GM23248 (cell line): ENCODE measurements around the gene NUCB1. TPM values are rescaled to one million over a fixed set of nuclear protein-coding genes. Genes with fewer than 3 reads are reported as not detected.

Experiments
- DNase-seq: peaks from one replicate; pipeline ENCODE4 v3.0.0-alpha.2; 2015
- H2AFZ ChIP-seq: fragments of 200-600 bp; sonication (generic); 2 replicates; pipeline ENCODE4 v1.6.1; 2016; ENCODE audit warnings: antibody characterized with exemption
- H3F3A ChIP-seq: fragments of 200-600 bp; sonication (generic); 2 replicates; pipeline ENCODE4 v1.6.1; 2016; ENCODE audit warnings: mild to moderate bottlenecking, antibody characterized with exemption, mixed run types; ENCODE audit not compliant: insufficient read depth
- H3K27ac ChIP-seq: fragments of 200-600 bp; sonication (generic); 2 replicates; pipeline ENCODE4 v1.5.1; 2016; ENCODE audit warnings: mild to moderate bottlenecking
- H3K27me3 ChIP-seq: fragments of 200-600 bp; sonication (generic); replicated peaks from 2 replicates; pipeline ENCODE4 v1.6.1; 2016; ENCODE audit warnings: mild to moderate bottlenecking; ENCODE audit not compliant: insufficient read depth
- H3K36me3 ChIP-seq: fragments of 200-600 bp; sonication (generic); 2 replicates; pipeline ENCODE4 v1.6.1; 2016; ENCODE audit warnings: low read depth, mild to moderate bottlenecking
- H3K4me1 ChIP-seq: fragments of 200-600 bp; sonication (generic); 2 replicates; pipeline ENCODE4 v1.6.1; 2016; ENCODE audit warnings: mild to moderate bottlenecking; ENCODE audit not compliant: insufficient read depth
- H3K4me2 ChIP-seq: fragments of 200-600 bp; sonication (generic); one replicate; pipeline ENCODE4 v1.6.1; 2016; ENCODE audit warnings: mild to moderate bottlenecking; ENCODE audit not compliant: unreplicated experiment
- H3K4me3 ChIP-seq: fragments of 200-600 bp; sonication (generic); 2 replicates; pipeline ENCODE4 v1.5.1; 2016; ENCODE audit warnings: mild to moderate bottlenecking
- H3K79me2 ChIP-seq: fragments of 200-600 bp; sonication (generic); 2 replicates; pipeline ENCODE4 v1.6.1; 2016; ENCODE audit warnings: mild to moderate bottlenecking; ENCODE audit not compliant: insufficient read depth
- H3K9ac ChIP-seq: fragments of 200-600 bp; sonication (generic); 2 replicates; pipeline ENCODE4 v1.6.1; 2016; ENCODE audit warnings: mild to moderate bottlenecking
- H3K9me2 ChIP-seq: fragments of 200-600 bp; sonication (generic); 2 replicates; pipeline ENCODE4 v1.6.1; 2016; ENCODE audit warnings: mixed run types, mild to moderate bottlenecking, moderate library complexity; ENCODE audit not compliant: insufficient read depth
- H3K9me3 ChIP-seq: fragments of 200-600 bp; sonication (generic); one replicate; pipeline ENCODE4 v1.6.1; 2017; ENCODE audit warnings: low read depth
- H4K20me1 ChIP-seq: fragments of 200-600 bp; sonication (generic); 2 replicates; pipeline ENCODE4 v1.6.0; 2016; ENCODE audit not compliant: insufficient read depth
- EZH2 ChIP-seq: fragments of 200-600 bp; sonication (generic); IDR thresholded peaks from 2 replicates; pipeline ENCODE4 v1.6.1; 2018; ENCODE audit warnings: antibody characterized with exemption, mild to moderate bottlenecking; ENCODE audit not compliant: insufficient read depth, poor library complexity, severe bottlenecking
- EZH2phosphoT487 ChIP-seq: fragments of 200-600 bp; sonication (generic); IDR thresholded peaks from 2 replicates; pipeline ENCODE4 v1.6.1; 2018; ENCODE audit warnings: antibody characterized with exemption, moderate library complexity, mild to moderate bottlenecking, low read depth; ENCODE audit not compliant: insufficient read depth
- WGBS, 2 experiments: methylation state at CpG; one replicate each; pipeline ENCODE4 v1.1.6; 2015 to 2017; ENCODE audit warnings: low lambda C conversion rate in 2 of 2, low coverage in 1 of 2; ENCODE audit errors: missing lambda C conversion rate in 2 of 2; 5-methylcytosine and 5-hydroxymethylcytosine counted together
- in situ Hi-C: fragments of 300-500 bp; cut with MboI; formaldehyde crosslinking; loops from 2 replicates; pipeline ENCODE4 v1.15.0; 2020
- polyA plus RNA-seq: library from polyadenylated mRNA; unstranded; fragments of >200 nt; fragmentation: Nextera tagmentation; extraction: Ambion mirVana; gene quantifications from 2 replicates; pipeline ENCODE4 v1.2.1, GENCODE V29; 2016
- total RNA-seq: library from RNA; depleted of rRNA; stranded (reverse); fragments of >200 nt; shearing (Covaris generic); gene quantifications from 2 replicates; pipeline ENCODE4 v1.2.3, GENCODE V29; 2014

The NUCB1 gene
- total and polyA plus RNA-seq, 2 experiments from 2014 or later, result 401 to 412 TPM

DNA sequence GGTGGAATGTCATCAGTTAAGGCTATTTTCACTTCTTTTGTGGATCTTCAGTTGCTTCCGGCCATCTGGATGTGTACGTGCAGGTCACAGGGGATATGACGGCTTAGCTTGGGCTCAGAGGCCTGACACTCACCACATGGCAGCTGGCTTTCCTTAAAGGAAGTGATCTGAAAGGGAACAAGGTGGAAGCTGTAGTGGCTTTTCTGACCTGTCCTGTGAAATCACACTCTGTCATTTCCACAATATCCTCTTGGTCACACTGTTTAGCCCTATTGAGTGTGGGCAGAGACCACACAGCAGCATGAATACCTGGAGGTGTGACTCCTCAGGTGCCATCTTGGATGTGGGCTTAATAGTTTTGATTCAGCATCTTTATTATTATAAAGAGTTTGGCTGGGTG lies 50.0 kb downstream of the NUCB1 start:
- WGBS, 2 experiments, result 69 to 78% methylated on average over 3 of the region's 3 CpGs
- in situ Hi-C loops, result no loop called here
- TF ChIP-seq EZH2phosphoT487 (no peak), EZH2 (no peak)

DNA sequence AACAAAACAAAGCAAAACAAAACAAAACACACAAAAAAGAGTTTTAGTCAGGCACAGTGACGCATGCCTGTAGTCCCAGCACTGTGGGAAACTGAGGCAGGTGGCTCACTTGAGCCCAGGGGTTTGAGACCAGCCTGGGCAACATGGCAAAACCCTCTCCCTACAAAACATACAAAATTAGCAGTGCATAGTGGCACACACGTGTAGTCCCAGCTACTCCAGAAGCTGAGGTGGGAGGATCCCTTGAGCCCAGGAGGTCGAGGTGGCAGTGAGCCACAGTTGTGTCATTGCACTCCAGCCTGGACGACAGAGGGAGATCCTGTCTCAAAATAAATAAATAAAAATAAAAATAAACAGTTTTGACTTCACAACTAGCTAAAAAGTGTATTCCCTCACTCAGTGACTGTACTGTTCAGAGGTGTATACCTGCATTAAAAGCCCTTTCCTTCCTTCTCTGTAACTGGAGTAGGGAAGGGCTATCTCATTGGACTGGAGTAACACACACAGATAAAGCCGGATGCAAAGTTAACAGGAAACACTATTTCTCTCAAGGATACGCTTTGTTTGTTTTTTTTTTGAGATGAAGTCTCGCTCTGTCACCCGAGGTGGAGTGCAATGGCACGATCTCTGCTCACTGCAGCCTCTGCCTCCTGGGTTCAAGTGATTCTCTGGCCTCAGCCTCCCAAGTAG lies 50.9 kb downstream of the NUCB1 start:
- Histone ChIP-seq H3K4me2 (no peak overlapping the region), H3K27me3 (no peaks in the 10 kb centered on the region), H3F3A (no peaks in the 10 kb centered on the region), H3K9me3 (no peaks in the 10 kb centered on the region), H3K9me2 (no peaks in the 10 kb centered on the region), H2AFZ (no peak overlapping the region), H4K20me1 (no peaks in the 10 kb centered on the region), H3K36me3 (no peaks in the 10 kb centered on the region), H3K4me1 (peaks cover 6% of the 10 kb centered on the region; the same call in 1 of the 2 replicates), H3K9ac (no peak overlapping the region), H3K27ac (no peak overlapping the region), H3K79me2 (peaks cover 12% of the 10 kb centered on the region), H3K4me3 (no peak overlapping the region)
- DNase-seq, result no peak
- no peak for TF ChIP-seq EZH2phosphoT487
- TF ChIP-seq EZH2, result no peak
- in situ Hi-C loops, result no loop called here
- WGBS, 2 experiments, result 49 to 52% methylated on average over 9 of the region's 9 CpGs

More for the DNA sequence above, 50.0 kb downstream of the NUCB1 start:
- H3K9me2 ChIP-seq, result no peaks in the 10 kb centered on the region
- no peaks in the 10 kb centered on the region for H3F3A ChIP-seq
- no peak overlapping the region for H3K4me2 ChIP-seq
- DNase-seq, result no peak
- no peak overlapping the region for H3K27ac ChIP-seq
- H3K79me2 ChIP-seq, result peaks cover 4% of the 10 kb centered on the region
- no peaks in the 10 kb centered on the region for H3K36me3 ChIP-seq
- no peaks in the 10 kb centered on the region for H3K9me3 ChIP-seq
- no peak overlapping the region for H3K9ac ChIP-seq
- H3K27me3 ChIP-seq, result no peaks in the 10 kb centered on the region
- no peak overlapping the region for H2AFZ ChIP-seq
- no peaks in the 10 kb centered on the region for H4K20me1 ChIP-seq
- H3K4me1 ChIP-seq, result no peaks in the 10 kb centered on the region
- no peak overlapping the region for H3K4me3 ChIP-seq

DNA sequence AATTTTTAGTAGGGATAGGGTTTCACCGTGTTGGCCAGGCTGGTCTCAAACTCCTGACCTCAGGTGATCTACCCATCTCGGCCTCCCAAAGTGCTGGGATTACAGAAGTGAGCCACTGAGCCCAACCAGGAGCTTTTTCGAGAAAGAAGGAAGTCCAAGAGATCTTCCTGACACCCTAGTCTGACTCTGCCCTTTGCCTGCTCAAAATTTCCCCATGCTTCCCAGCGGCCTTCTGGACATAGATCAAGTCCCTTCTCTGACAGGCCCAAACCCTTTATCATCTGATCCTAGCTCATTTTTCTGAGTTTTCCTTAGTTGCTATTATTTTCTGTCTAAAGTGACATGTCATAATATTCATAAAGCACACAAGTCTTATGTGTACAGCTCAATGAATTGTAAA lies 53.0 kb downstream of the NUCB1 start:
- in situ Hi-C loops, result no loop called here
- TF ChIP-seq EZH2 (no peak), EZH2phosphoT487 (no peak)
- 81 to 87% methylated on average over 4 of the region's 4 CpGs for WGBS, 2 experiments

DNA sequence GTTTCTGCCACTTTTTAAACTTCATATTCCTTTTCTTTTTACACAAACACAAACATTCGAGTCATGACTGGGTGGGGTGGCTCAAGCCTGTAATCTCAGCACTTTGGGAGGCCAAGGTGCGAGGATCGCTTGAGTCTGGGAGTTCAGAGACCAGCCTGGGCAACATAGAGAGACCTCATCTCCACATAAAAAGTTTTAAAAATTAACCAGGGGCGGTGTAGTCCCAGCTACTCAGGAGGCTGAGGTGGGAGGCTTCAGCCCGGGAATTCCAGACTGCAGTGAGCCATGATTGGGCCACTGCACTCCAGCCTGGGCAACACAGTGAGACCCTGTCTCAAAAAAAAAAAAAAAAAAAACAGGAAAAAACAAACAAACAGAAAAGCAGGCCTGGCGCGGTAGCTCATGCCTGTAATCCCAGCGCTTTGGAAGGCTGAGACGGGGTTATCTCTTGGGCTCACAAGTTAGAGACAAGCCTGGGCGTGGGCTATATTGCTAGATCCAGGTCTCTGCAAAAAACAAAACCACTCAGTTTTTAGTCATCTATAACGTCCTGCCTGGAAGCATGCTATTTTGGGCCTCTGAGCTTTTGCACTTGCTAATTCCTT lies 54.0 kb downstream of the NUCB1 start:
- Histone ChIP-seq H3K27ac (peak overlapping the region; percentile 34), H2AFZ (peak overlapping the region; percentile 86), H4K20me1 (no peaks in the 10 kb centered on the region), H3K79me2 (peaks cover 31% of the 10 kb centered on the region), H3K4me1 (peaks cover 11% of the 10 kb centered on the region; the same call in 1 of the 2 replicates), H3K36me3 (peaks cover 7% of the 10 kb centered on the region; the same call in 1 of the 2 replicates), H3K27me3 (no peaks in the 10 kb centered on the region), H3K9me2 (no peaks in the 10 kb centered on the region), H3K4me3 (peak overlapping the region; percentile 91), H3F3A (peaks cover 15% of the 10 kb centered on the region), H3K4me2 (peak overlapping the region; percentile 76), H3K9ac (peak overlapping the region; percentile 96), H3K9me3 (no peaks in the 10 kb centered on the region)
- DNase-seq, result no peak
- TF ChIP-seq EZH2 (no peak), EZH2phosphoT487 (no peak)
- WGBS, 2 experiments, result 53 to 55% methylated on average over 11 of the region's 11 CpGs
- in situ Hi-C loops, result no loop called here

More for the DNA sequence above, 53.0 kb downstream of the NUCB1 start:
- no peak overlapping the region for H3K4me3 ChIP-seq
- H3K9me2 ChIP-seq, result no peaks in the 10 kb centered on the region
- H3K9ac ChIP-seq, result no peak overlapping the region
- no peaks in the 10 kb centered on the region for H3K9me3 ChIP-seq
- no peak overlapping the region for H2AFZ ChIP-seq
- no peaks in the 10 kb centered on the region for H3K27me3 ChIP-seq
- H3K27ac ChIP-seq, result no peak overlapping the region
- H3K4me2 ChIP-seq, result no peak overlapping the region
- no peaks in the 10 kb centered on the region for H4K20me1 ChIP-seq
- peaks cover 7% of the 10 kb centered on the region; the same call in 1 of the 2 replicates for H3K36me3 ChIP-seq
- no peak for DNase-seq
- H3K4me1 ChIP-seq, result peaks cover 11% of the 10 kb centered on the region; the same call in 1 of the 2 replicates
- peaks cover 31% of the 10 kb centered on the region for H3K79me2 ChIP-seq
- peaks cover 8% of the 10 kb centered on the region for H3F3A ChIP-seq
